Measurements from ENCODE around the gene CERS3.

GRCh38 chr15:100373120-100373896 lies 155.4 kb downstream of the CERS3 start:
- TF ChIP-seq CTCF (IDR thresholded peaks at IDR 0.05) = no peak
- no peak for TF ChIP-seq POLR2A (IDR thresholded peaks at IDR 0.05)

Data from lower leg skin (tissue), 3 donors.